Nephron (organoid): ENCODE results near the gene GBF1.
A peak's percentile ranks its signal among the peaks of the same experiment; 100 is the strongest.

Experiments used
- H3K27ac Mint-ChIP-seq, 3 experiments: 2 replicates each; pipeline ENCODE4 v1.8.0; 2020; ENCODE audit warnings: mixed read lengths in 3 of 3, mild to moderate bottlenecking in 2 of 3, moderate library complexity in 1 of 3
- H3K27me3 Mint-ChIP-seq: 2 replicates; pipeline ENCODE4 v1.8.0; 2021; ENCODE audit warnings: low read depth, mild to moderate bottlenecking, moderate library complexity, mixed read lengths
- H3K36me3 Mint-ChIP-seq: 2 replicates; pipeline ENCODE4 v1.8.0; 2020; ENCODE audit warnings: low read depth, mixed read lengths
- H3K4me1 Mint-ChIP-seq: 2 replicates; pipeline ENCODE4 v1.8.0; 2020; ENCODE audit warnings: mixed read lengths
- H3K4me3 Mint-ChIP-seq, 3 experiments: 2 replicates each; pipeline ENCODE4 v1.8.0; 2020; ENCODE audit warnings: mild to moderate bottlenecking in 3 of 3, mixed read lengths in 3 of 3, moderate library complexity in 2 of 3
- H3K9me3 Mint-ChIP-seq: 2 replicates; pipeline ENCODE4 v1.8.0; 2020; ENCODE audit warnings: mixed read lengths
- CTCF ChIP-seq, 3 experiments: fragments of 200-600 bp; sonication (generic); IDR thresholded peaks; one replicate each; pipeline ENCODE4 v1.5.0; 2021; ENCODE audit warnings: antibody characterized with exemption in 3 of 3; ENCODE audit not compliant: unreplicated experiment in 3 of 3

The GBF1 gene

GRCh38 chr10:102407425-102408130 is 162.2 kb downstream of the GBF1 start:
- H3K9me3 Mint-ChIP-seq: no peaks in the 10 kb centered on the region

GRCh38 chr10:102408131-102408727 is 162.9 kb downstream of the GBF1 start:
- TF ChIP-seq CTCF (IDR thresholded peaks at IDR 0.05; ENCODE audit: unreplicated experiment in 3 of 3): no peak
- peaks cover 31% of the 10 kb centered on the region for H3K4me1 Mint-ChIP-seq
- peak overlapping the region; percentile 76 to 89 (median 79) for H3K4me3 Mint-ChIP-seq
- peak overlapping the region in 2 of 3 experiments; percentile 27 to 69 for H3K27ac Mint-ChIP-seq
- H3K9me3 Mint-ChIP-seq: no peaks in the 10 kb centered on the region
- peaks cover 42% of the 10 kb centered on the region for H3K27me3 Mint-ChIP-seq
- no peaks in the 10 kb centered on the region for H3K36me3 Mint-ChIP-seq

More at GRCh38 chr10:102407425-102408130, 162.2 kb downstream of the GBF1 start:
- Mint-ChIP-seq H3K4me1 (peaks cover 31% of the 10 kb centered on the region), H3K27me3 (peaks cover 40% of the 10 kb centered on the region), H3K36me3 (no peaks in the 10 kb centered on the region), H3K27ac (peak overlapping the region in 2 of 3 experiments; percentile 57 to 69), H3K4me3 (peak overlapping the region; percentile 76 to 89 (median 79))
- TF ChIP-seq CTCF (IDR thresholded peaks at IDR 0.05; ENCODE audit: unreplicated experiment in 3 of 3): no peak

- Mint-ChIP-seq H3K36me3 (no peaks in the 10 kb centered on the region), H3K4me1 (peaks cover 31% of the 10 kb centered on the region), H3K27ac (peak overlapping the region; percentile 88 to 91 (median 88)), H3K9me3 (no peaks in the 10 kb centered on the region), H3K27me3 (peaks cover 45% of the 10 kb centered on the region), H3K4me3 (peak overlapping the region; percentile 77 to 90 (median 89))
- TF ChIP-seq CTCF (IDR thresholded peaks at IDR 0.05; ENCODE audit: unreplicated experiment in 3 of 3): no peak
Observed at GRCh38 chr10:102408728-102409603, 163.6 kb downstream of the GBF1 start.

- peaks cover 31% of the 10 kb centered on the region for H3K4me1 Mint-ChIP-seq
- H3K9me3 Mint-ChIP-seq: no peaks in the 10 kb centered on the region
- no peaks in the 10 kb centered on the region for H3K36me3 Mint-ChIP-seq
- H3K4me3 Mint-ChIP-seq: peak overlapping the region; percentile 77 to 90 (median 89)
- peaks cover 52% of the 10 kb centered on the region for H3K27me3 Mint-ChIP-seq
- no peak for TF ChIP-seq CTCF (IDR thresholded peaks at IDR 0.05; ENCODE audit: unreplicated experiment in 3 of 3)
- H3K27ac Mint-ChIP-seq: peak overlapping the region; percentile 88 to 91 (median 88)
Observed at GRCh38 chr10:102409604-102410428, 164.5 kb downstream of the GBF1 start.

- H3K27me3 Mint-ChIP-seq: peaks cover 52% of the 10 kb centered on the region
- TF ChIP-seq CTCF (IDR thresholded peaks at IDR 0.05; ENCODE audit: unreplicated experiment in 3 of 3): no peak
- peak overlapping the region; percentile 77 to 90 (median 90) for H3K4me3 Mint-ChIP-seq
- H3K27ac Mint-ChIP-seq: peak overlapping the region; percentile 88 to 92 (median 88)
- H3K36me3 Mint-ChIP-seq: no peaks in the 10 kb centered on the region
- H3K9me3 Mint-ChIP-seq: no peaks in the 10 kb centered on the region
- H3K4me1 Mint-ChIP-seq: peaks cover 31% of the 10 kb centered on the region
Observed at GRCh38 chr10:102410429-102411073, 165.2 kb downstream of the GBF1 start.
